ENCODE results near the gene HRNR.
"Not testable (repeated sequence)": the region's sequence is repeated elsewhere in the genome, so short reads cannot be mapped to it uniquely, and the experiment has no call there.

Gene HRNR

DNA sequence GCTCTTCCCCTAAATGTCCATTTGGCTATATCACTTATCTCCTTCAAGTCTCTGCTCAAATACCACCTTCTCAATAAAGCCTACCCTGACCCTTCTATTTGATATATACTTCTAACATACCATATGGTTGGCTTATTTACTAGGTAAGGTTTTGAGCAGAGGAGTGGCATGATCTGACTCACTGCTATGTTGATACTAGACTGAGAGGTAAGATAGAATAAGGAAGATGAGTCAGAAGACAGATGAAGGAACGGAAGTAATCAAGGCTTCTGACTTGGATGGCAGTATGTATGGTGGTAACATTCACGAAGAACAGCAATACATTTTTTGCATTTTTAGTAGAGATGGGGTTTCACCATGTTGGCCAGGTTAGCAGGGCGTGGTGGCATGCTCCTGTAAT is 4.8 kb upstream of the HRNR start:
- no peak for DNase-seq (ENCODE audit: low read depth)
- TF ChIP-seq CTCF (IDR thresholded peaks at IDR 0.05; ENCODE audit: control insufficient read depth, extremely low read depth, insufficient read depth) = no peak

DNA sequence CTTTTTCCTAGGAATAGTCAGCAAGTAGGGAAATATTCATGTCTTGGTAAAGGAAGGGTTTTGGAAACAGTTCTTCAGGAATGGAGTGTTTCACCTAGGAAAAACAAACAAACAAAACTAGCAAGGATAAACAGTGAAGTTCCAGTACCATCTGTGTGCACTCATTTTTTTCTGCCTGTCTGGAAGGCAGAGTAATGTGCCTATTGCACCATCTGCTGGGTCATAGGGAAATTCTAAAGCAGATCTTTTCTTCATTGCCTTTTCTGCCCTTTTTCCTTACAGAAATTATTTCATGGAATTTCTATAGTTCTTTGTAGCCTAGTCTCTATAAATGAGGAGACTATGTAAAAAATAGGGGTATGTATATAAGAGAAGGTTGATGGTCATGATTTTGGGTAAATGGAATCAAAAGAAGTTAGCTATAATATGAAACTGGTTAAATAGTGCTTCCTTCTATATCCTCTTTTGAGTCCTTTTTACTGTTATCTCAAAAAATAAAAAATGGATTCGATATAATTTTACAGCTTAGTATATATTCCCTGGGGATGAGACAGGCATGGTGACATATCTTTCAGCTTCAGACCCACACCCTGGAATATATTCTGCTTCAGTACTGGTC is 3.4 kb upstream of the HRNR start:
- H3K4me3 ChIP-seq (ENCODE audit: low read depth, low read length) = no peak overlapping the region
- TF ChIP-seq CTCF (IDR thresholded peaks at IDR 0.05; ENCODE audit: control insufficient read depth, extremely low read depth, insufficient read depth) = peak; percentile 75
- peak; percentile 69 for DNase-seq (ENCODE audit: low read depth)

More for the DNA sequence above, 4.8 kb upstream of the HRNR start:
- no peak overlapping the region for H3K4me3 ChIP-seq (ENCODE audit: low read depth, low read length)

- TF ChIP-seq CTCF (IDR thresholded peaks at IDR 0.05; ENCODE audit: control insufficient read depth, extremely low read depth, insufficient read depth) = no peak
- DNase-seq (ENCODE audit: low read depth) = no peak
- no peak overlapping the region for H3K4me3 ChIP-seq (ENCODE audit: low read depth, low read length)
Measured at GRCh38 chr1:152225678-152226077, 1.7 kb upstream of the HRNR start.

DNA sequence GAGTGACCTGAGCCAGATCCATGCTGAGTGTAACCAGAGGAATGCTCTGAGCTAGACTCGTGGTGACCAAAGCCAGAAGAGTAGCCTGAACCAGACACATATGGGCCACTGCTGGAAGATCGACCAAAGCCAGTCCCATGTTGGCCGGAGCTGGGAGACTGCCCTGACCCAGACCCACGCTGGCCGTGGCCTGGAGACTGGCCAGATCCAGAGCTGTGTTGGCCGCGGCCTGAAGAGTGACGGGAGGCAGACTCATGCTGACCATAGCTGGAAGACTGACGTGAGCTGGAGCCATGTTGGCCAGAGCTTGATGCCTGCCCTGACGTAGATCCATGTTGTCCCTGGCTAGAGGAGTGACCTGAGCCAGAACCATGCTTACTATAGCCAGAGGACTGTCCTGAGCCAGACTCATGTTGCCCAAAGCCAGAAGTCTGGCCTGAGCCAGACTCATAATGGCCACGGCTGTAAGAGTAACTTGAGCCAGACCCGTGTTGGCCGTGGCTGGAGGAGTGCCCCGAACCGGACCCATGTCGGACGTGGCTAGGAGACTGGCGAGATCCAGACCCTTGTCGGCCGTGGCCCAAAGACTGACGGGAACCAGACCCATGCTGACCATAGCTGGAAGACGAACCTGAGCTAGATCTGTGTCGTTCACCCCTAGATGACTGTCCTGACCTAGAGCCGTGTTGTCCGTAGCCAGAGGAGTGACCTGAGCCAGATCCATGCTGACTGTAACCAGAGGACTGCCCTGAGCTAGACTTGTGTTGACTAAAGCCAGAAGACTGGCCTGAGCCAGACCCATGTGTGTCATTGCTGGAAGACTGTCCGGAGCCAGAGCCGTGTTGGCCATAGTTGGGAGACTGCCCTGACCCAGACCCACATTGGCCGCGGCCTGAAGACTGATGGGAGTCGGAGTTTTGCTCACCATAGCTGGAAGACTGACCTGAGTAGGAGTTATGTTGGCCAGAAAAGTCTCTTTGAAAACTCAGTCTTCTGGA is 3.5 kb downstream of the HRNR start:
- DNase-seq (ENCODE audit: low read depth) = no peak
- H3K4me3 ChIP-seq (ENCODE audit: low read depth, low read length) = no peak overlapping the region
- no peak for TF ChIP-seq CTCF (IDR thresholded peaks at IDR 0.05; ENCODE audit: control insufficient read depth, extremely low read depth, insufficient read depth)

- not testable (repeated sequence) for H3K4me3 ChIP-seq (ENCODE audit: low read depth, low read length); DNase-seq (ENCODE audit: low read depth)
Measured at GRCh38 chr1:152219438-152219837, 4.6 kb downstream of the HRNR start.

GRCh38 chr1:152218762-152219436 is 5.1 kb downstream of the HRNR start:
- DNase-seq (ENCODE audit: low read depth) = no peak
- no peak for TF ChIP-seq CTCF (IDR thresholded peaks at IDR 0.05; ENCODE audit: control insufficient read depth, extremely low read depth, insufficient read depth)
- H3K4me3 ChIP-seq (ENCODE audit: low read depth, low read length) = no peak overlapping the region

GRCh38 chr1:152215604-152216003 is 8.4 kb downstream of the HRNR start:
- not testable (repeated sequence) for DNase-seq (ENCODE audit: low read depth); H3K4me3 ChIP-seq (ENCODE audit: low read depth, low read length)

- H3K4me3 ChIP-seq (ENCODE audit: low read depth, low read length); DNase-seq (ENCODE audit: low read depth): not testable (repeated sequence)
Measured at GRCh38 chr1:152214911-152215310, 9.1 kb downstream of the HRNR start.

All from LNCaP clone FGC (cell line).